A549 (cell line): ENCODE data around the gene INO80. TPM values are rescaled to one million over a fixed set of nuclear protein-coding genes. Genes with fewer than 3 reads are reported as not detected.
A peak's percentile ranks its signal among the peaks of the same experiment; 100 is the strongest.

ENCODE experiments used
- ATAC-seq, 2 experiments: fragments of 200-7000 bp in 1 of 2; fragments of >200 bp in 1 of 2; cut with Nextera tagmentation in 1 of 2; cut with Tn5 transposase in 1 of 2; 3 replicates each; pipeline versions ENCODE4 v1.8.0 to v1.9.1; 2018 to 2020; ENCODE audit warnings: mild to moderate bottlenecking in 1 of 2, moderate library complexity in 1 of 2
- CTCF ChIA-PET: fragments of 300-600 bp; sonication (Branson Sonifier 250); formaldehyde crosslinking; extraction: SDS; loops from one replicate; lab custom pipeline; 2021; ENCODE audit warnings: antibody characterized with exemption, inconsistent platforms; lab: Yijun Ruan, JAX
- POLR2A ChIA-PET: fragments of 350-600 bp; formaldehyde crosslinking; extraction: SDS; loops from one replicate; lab custom pipeline; 2021; ENCODE audit warnings: antibody characterized with exemption, inconsistent platforms; lab: Yijun Ruan, JAX
- DNase-seq, 2 experiments: peaks; one replicate each; pipeline versions ENCODE4 v3.0.0 to v3.0.0-alpha.2; 2011 to 2016; ENCODE audit warnings: low read depth in 1 of 2, low spot score in 1 of 2
- FAIRE-seq: peaks from 2 replicates; lab custom pipeline; 2011; peaks lifted over from hg19 to GRCh38; lab: Jason Lieb, UNC
- H3K27ac ChIP-seq, 2 experiments: fragments of >200 bp; sonication (Bioruptor Twin); formaldehyde crosslinking; 3 replicates each; pipeline ENCODE4 v1.5.1; 2016 to 2017
- H3K4me1 ChIP-seq: fragments of >200 bp; sonication (Bioruptor Twin); formaldehyde crosslinking; 3 replicates; pipeline ENCODE4 v1.6.1; 2016
- H3K4me2 ChIP-seq: fragments of >200 bp; sonication (Bioruptor Twin); formaldehyde crosslinking; 3 replicates; pipeline ENCODE4 v1.6.1; 2016
- H3K4me3 ChIP-seq: fragments of >200 bp; sonication (Bioruptor Twin); formaldehyde crosslinking; 3 replicates; pipeline ENCODE4 v1.5.1; 2016
- H3K9me3 ChIP-seq: fragments of >200 bp; sonication (Bioruptor Twin); formaldehyde crosslinking; 3 replicates; pipeline ENCODE4 v1.6.1; 2016
- CBX2 ChIP-seq: fragments of 200-600 bp; sonication (generic); IDR thresholded peaks from 2 replicates; pipeline ENCODE4 v1.6.1; 2016; ENCODE audit warnings: low read depth, mild to moderate bottlenecking, borderline replicate concordance
- FOSL2 ChIP-seq, 2 experiments: fragments of 450-650 bp in 1 of 2; fragments of >200 bp in 1 of 2; sonication (Bioruptor Twin) in 1 of 2; formaldehyde crosslinking; IDR thresholded peaks; 2 replicates each; pipeline versions ENCODE4 v1.5.0 to v1.6.1; 2016 to 2020; ENCODE audit warnings: mild to moderate bottlenecking in 1 of 2, moderate library complexity in 1 of 2
- KDM5A ChIP-seq: fragments of 200-600 bp; sonication (generic); IDR thresholded peaks from 2 replicates; pipeline ENCODE4 v1.6.1; 2016; ENCODE audit warnings: antibody characterized with exemption, mild to moderate bottlenecking
- MAFK ChIP-seq: fragments of 450-650 bp; IDR thresholded peaks from 2 replicates; pipeline ENCODE4 v1.6.1; 2014; ENCODE audit not compliant: partially characterized antibody
- MYC ChIP-seq: IDR thresholded peaks from 2 replicates; pipeline ENCODE4 v1.6.1; 2012; ENCODE audit warnings: mild to moderate bottlenecking, inconsistent platforms, low read length, improper control_type of control experiment, borderline replicate concordance
- NFE2L2 ChIP-seq: fragments of 150-350 bp; conservative IDR thresholded peaks from 2 replicates; pipeline ENCODE4 v1.6.1; 2014; ENCODE audit warnings: low read length
- NPAS2 ChIP-seq: fragments of 250-450 bp; sonication (Bioruptor Pico); IDR thresholded peaks from 2 replicates; pipeline ENCODE4 v1.8.0; 2022; ENCODE audit warnings: mild to moderate bottlenecking, moderate library complexity, borderline replicate concordance
- POLR2AphosphoS2 ChIP-seq: conservative IDR thresholded peaks from 2 replicates; pipeline ENCODE4 v1.6.1; 2012; ENCODE audit warnings: low read length, improper control_type of control experiment, inconsistent platforms
- RARB ChIP-seq: fragments of 250-450 bp; sonication (Bioruptor Pico); IDR thresholded peaks from 2 replicates; pipeline ENCODE4 v1.8.0; 2021; ENCODE audit warnings: mild to moderate bottlenecking, moderate library complexity
- SREBF2 ChIP-seq: fragments of 450-650 bp; IDR thresholded peaks from 2 replicates; pipeline ENCODE4 v1.6.1; 2014; ENCODE audit warnings: mild to moderate bottlenecking, moderate library complexity
- TP53 ChIP-seq: fragments of 250-450 bp; sonication (Bioruptor Pico); IDR thresholded peaks from 2 replicates; pipeline ENCODE4 v1.5.0; 2021; ENCODE audit warnings: mild to moderate bottlenecking, moderate library complexity
- ZSCAN20 ChIP-seq: fragments of 250-450 bp; sonication (Bioruptor Pico); IDR thresholded peaks from 2 replicates; pipeline ENCODE4 v1.8.0; 2022; ENCODE audit warnings: mild to moderate bottlenecking, moderate library complexity
- WGBS: methylation state at CpG from one replicate; pipeline ENCODE4 v1.1.6; 2017; ENCODE audit errors: missing lambda C conversion rate; 5-methylcytosine and 5-hydroxymethylcytosine counted together
- polyA plus RNA-seq, 4 experiments: library from polyadenylated mRNA; depleted of rRNA in 3 of 4; stranded (reverse); fragments of >200 nt; fragmentation: RNase III in 1 of 4; extraction: RNeasy Plus Mini Kit Qiagen cat#74134 plus additional on column Dnase treatment in 1 of 4; gene quantifications; 2 replicates in 3 of 4; 3 replicates in 1 of 4; pipeline ENCODE4 v1.2.3, GENCODE V29; 2011 to 2017
- TF ChIP-seq, protein P1 (sequence below): IDR thresholded peaks from 2 replicates; pipeline ENCODE4 v1.6.1; 2012
- TF ChIP-seq, protein P2 (sequence below): fragments of 450-650 bp; IDR thresholded peaks from 2 replicates; pipeline ENCODE4 v1.6.1; 2014; ENCODE audit warnings: antibody characterized with exemption
- TF ChIP-seq, protein P3 (sequence below): fragments of 200-600 bp; sonication (generic); IDR thresholded peaks from 2 replicates; pipeline ENCODE4 v1.6.1; 2016; ENCODE audit warnings: antibody characterized with exemption, mild to moderate bottlenecking, moderate library complexity
- TF ChIP-seq, protein P4 (sequence below): fragments of 250-450 bp; sonication (Bioruptor Pico); IDR thresholded peaks from 2 replicates; pipeline ENCODE4 v1.5.0; 2021; ENCODE audit warnings: mild to moderate bottlenecking, moderate library complexity, borderline replicate concordance

Gene INO80
- polyA plus RNA-seq, 2 of the 4 experiments (the other 2 are of a cell fraction): 6.7 to 10.9 TPM

DNA sequence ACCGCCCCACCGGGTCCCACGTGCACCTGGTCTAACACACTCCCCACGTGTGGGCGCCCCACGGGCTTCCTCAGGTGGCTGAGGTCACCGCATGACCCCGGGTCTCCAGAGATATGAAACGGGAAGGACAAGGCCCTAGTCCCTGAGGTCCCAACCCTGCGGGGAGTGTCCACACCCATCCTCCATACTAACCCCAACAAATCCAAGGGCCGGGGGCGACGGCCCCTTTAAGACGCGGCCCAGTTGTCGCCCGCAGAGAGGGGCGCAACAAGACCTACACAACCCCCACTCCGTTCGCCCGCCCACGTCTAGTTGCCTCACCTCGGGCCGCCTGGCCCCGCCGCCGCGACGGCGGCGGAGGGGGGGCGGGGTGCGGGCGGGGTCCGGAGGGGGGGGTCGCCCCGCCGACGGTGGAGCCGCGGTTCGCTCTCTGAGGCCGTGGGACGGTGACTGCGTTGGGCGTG lies 396 bp downstream of the INO80 start:
- peak; percentile 70 to 71 for ATAC-seq
- Histone ChIP-seq H3K4me1 (peaks cover 10% of the 10 kb centered on the region; the same call in 1 of the 3 replicates), H3K4me2 (peak overlapping the region; percentile 80), H3K4me3 (peak overlapping the region; percentile 82), H3K9me3 (no peaks in the 10 kb centered on the region), H3K27ac (peak overlapping the region; percentile 100)
- ChIA-PET POLR2A (interaction anchor here (0.6 to 1.4 kb wide), 5 partner anchors 10 to 163 kb away, joined by 3 to 7 read pairs (median 6); partner anchors contain the start of genes CHAC1, CHP1 and EXD1), CTCF (interaction anchor here (1.0 to 2.7 kb wide), 2 partner anchors 69 kb away, joined by 3 to 10 read pairs; no protein-coding TSS in a partner anchor)
- TF ChIP-seq, protein P1, sequence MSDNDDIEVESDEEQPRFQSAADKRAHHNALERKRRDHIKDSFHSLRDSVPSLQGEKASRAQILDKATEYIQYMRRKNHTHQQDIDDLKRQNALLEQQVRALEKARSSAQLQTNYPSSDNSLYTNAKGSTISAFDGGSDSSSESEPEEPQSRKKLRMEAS: peak; percentile 96
- TF ChIP-seq MYC (peak; percentile 90; the same call in 1 of the 2 replicates), KDM5A (no peak), NPAS2 (CRISPR knock-in tag) (peak; percentile 71), ZSCAN20 (CRISPR knock-in tag) (no peak), CBX2 (no peak)
- TF ChIP-seq, protein P2, sequence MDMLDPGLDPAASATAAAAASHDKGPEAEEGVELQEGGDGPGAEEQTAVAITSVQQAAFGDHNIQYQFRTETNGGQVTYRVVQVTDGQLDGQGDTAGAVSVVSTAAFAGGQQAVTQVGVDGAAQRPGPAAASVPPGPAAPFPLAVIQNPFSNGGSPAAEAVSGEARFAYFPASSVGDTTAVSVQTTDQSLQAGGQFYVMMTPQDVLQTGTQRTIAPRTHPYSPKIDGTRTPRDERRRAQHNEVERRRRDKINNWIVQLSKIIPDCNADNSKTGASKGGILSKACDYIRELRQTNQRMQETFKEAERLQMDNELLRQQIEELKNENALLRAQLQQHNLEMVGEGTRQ: peak; percentile 66
- no peak for FAIRE-seq
- WGBS: 0% methylated on average over 2 of the region's 46 CpGs
- DNase-seq: peak; percentile 30 to 71

DNA sequence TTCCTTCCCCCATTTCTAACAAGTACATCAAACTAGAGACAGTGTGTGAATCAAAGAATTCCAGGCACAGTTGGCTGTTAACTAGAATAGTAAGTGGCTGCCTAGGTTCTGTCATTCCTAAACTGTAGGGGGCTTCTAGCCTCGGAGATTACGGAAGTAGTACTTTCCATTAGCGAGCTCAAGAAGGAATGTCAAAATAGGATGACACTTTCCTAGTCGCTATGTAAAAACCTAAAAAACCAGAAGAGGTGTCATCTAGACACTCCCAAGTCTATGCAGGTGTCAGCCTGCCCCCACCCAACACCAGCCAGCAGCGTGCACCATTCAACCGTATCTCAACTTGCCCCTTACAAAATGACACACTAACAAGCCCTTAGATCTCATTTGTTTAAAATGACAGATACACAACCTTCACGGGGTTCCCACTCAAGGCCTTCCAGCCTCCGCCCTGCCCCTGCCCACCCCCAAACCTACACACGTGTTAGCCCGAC lies 874 bp downstream of the INO80 start:
- POLR2A ChIA-PET: interaction anchor here (1.2 kb wide), 1 partner anchor 162 kb away, joined by 6 read pairs; the partner anchor contains the start of gene CHAC1
- FAIRE-seq: no peak
- TF ChIP-seq NPAS2 (CRISPR knock-in tag) (no peak), RARB (CRISPR knock-in tag) (no peak), MAFK (no peak), SREBF2 (no peak), TP53 (CRISPR knock-in tag) (no peak), POLR2AphosphoS2 (no peak), NFE2L2 (no peak), FOSL2 (IDR thresholded peaks at IDR 0.05) (no peak), FOSL2 (CRISPR knock-in tag; IDR thresholded peaks at IDR 0.05) (no peak), CBX2 (no peak)
- TF ChIP-seq, protein P3, sequence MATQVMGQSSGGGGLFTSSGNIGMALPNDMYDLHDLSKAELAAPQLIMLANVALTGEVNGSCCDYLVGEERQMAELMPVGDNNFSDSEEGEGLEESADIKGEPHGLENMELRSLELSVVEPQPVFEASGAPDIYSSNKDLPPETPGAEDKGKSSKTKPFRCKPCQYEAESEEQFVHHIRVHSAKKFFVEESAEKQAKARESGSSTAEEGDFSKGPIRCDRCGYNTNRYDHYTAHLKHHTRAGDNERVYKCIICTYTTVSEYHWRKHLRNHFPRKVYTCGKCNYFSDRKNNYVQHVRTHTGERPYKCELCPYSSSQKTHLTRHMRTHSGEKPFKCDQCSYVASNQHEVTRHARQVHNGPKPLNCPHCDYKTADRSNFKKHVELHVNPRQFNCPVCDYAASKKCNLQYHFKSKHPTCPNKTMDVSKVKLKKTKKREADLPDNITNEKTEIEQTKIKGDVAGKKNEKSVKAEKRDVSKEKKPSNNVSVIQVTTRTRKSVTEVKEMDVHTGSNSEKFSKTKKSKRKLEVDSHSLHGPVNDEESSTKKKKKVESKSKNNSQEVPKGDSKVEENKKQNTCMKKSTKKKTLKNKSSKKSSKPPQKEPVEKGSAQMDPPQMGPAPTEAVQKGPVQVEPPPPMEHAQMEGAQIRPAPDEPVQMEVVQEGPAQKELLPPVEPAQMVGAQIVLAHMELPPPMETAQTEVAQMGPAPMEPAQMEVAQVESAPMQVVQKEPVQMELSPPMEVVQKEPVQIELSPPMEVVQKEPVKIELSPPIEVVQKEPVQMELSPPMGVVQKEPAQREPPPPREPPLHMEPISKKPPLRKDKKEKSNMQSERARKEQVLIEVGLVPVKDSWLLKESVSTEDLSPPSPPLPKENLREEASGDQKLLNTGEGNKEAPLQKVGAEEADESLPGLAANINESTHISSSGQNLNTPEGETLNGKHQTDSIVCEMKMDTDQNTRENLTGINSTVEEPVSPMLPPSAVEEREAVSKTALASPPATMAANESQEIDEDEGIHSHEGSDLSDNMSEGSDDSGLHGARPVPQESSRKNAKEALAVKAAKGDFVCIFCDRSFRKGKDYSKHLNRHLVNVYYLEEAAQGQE: no peak
- TF ChIP-seq, protein P4, sequence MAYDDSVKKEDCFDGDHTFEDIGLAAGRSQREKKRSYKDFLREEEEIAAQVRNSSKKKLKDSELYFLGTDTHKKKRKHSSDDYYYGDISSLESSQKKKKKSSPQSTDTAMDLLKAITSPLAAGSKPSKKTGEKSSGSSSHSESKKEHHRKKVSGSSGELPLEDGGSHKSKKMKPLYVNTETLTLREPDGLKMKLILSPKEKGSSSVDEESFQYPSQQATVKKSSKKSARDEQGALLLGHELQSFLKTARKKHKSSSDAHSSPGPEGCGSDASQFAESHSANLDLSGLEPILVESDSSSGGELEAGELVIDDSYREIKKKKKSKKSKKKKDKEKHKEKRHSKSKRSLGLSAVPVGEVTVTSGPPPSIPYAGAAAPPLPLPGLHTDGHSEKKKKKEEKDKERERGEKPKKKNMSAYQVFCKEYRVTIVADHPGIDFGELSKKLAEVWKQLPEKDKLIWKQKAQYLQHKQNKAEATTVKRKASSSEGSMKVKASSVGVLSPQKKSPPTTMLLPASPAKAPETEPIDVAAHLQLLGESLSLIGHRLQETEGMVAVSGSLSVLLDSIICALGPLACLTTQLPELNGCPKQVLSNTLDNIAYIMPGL (CRISPR knock-in tag): no peak
- Histone ChIP-seq H3K4me2 (peak overlapping the region; percentile 80), H3K4me3 (peak overlapping the region; percentile 82), H3K9me3 (no peaks in the 10 kb centered on the region), H3K27ac (peak overlapping the region; percentile 100), H3K4me1 (peaks cover 10% of the 10 kb centered on the region; the same call in 1 of the 3 replicates)
- DNase-seq: peak in 1 of 2 experiments; percentile 30
- ATAC-seq: peak; percentile 3 to 26; a peak in 4 of 6 replicates
- CTCF ChIA-PET: interaction anchor here (2.7 kb wide), 1 partner anchor 69 kb away, joined by 10 read pairs; no protein-coding TSS in a partner anchor
- WGBS: 0% methylated on average over 7 of the region's 10 CpGs
